ENCODE measurements around the gene KLK6.

KLK6 gene

DNA sequence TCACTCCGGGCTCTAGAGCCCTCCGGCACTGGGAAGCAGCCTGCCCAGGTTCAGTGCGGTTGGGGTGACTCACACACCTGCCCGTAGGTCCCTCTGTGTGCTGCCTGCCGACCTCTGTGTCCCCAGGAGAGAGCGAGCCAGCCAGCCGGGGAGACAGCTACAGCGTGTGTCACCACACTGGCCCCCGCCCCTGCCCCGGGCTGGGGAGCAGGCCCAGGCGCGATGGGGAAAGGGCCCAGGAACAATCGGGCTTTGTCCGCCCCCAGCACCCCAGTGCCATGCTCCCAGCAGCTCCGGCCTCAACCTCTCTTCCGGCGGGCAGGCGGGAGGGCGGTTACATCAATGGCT lies at the start of gene KLK6:
Gene KLK6, minus strand, starts transcription at position 179 of the 348 bp plus-strand sequence. CDS start 1,487 bp downstream, outside the sequence.
- DNase-seq (ENCODE audit: low read depth), result no peak

DNA sequence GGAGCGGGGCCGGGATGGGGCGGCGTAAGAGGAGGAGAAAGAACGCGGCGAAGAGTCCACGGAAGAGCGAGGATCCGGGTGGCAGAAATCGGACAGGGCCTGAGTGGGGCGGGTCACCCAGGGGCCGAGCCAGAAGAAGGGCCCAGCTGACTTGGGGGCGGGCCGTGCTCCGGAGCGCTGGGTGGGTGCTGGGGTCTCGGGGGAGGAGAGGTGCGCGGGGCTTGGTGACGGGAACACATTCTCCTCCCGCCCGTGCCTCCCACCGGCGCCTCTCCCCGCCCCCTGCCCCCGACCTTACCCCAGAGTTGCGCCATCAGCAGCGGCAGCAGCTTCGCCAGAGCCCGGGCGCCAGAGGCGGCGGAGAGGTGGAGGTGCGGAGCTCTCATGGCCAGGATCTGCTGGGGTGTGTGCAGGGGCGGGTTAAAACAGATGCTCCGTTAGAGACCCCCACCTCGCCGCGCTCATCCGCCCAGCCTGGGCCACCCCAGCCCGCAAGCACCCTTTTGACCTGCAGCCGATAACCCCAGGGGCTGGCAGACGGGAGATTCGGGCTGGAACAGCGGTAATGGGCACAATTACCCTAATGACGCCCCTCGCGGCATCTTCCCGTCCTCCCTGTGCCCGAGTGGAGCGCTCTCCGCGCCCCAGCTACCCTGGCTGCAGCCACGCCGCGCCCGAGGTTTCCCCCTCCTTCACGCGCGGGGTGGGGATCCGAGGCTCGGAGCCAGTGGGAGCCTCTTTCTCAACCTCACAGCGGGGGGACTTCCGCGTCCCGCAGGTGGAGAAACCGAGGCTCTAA lies 49.6 kb upstream of the KLK6 start:
- DNase-seq (ENCODE audit: low read depth), result peak; percentile 60

- peak; percentile 28 for DNase-seq (ENCODE audit: low read depth)
These were observed 47.6 kb upstream of the KLK6 start for GRCh38 chr19:51016798-51017683.

DNA sequence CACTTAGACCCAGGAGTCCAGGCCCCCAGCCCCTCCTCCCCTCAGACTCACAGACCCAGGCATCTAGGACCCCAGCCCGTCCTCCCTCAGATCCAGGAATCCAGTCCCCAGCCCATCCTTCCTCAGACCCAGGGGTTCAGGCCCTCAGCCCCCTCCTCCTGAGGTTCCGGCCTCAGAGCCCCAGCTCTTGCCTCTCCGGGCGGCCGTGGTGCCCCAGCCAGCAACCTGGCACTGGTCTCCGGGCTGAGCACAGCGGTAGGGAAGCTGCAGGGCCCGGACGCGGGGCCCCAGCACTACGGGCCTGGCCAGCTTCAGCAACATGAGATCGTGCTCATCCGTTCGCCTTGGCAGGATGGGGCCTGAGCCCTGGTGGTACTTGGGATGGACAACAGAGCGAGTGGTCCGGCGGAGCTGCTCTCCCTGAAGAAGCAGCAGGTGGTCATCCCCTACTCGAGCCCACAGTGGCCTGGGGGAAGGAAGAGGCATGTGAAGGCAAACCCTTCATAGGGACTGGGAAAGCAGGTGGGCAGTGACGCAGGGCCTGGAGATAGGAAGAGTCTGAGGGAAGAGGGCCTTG lies 46.4 kb upstream of the KLK6 start:
- DNase-seq (ENCODE audit: low read depth), result no peak

DNA sequence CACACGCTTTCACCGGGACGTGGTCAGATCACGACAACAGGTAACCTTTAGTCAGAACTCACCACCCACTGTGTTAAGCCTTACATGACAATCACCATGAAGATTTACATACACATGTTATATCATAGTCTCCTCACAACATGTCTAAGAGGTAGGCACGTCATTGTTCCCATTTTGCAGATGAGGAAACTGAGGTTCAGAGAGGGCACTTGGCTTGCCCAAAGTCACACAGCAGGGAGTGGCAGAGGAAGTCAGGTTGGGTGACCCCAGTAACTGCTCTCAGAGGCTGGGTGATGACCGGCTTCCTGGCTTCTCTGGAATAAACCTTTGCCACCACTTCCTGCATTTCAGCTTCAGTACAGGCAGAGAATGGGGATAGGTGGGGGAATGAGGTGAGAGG lies 44.9 kb upstream of the KLK6 start:
- no peak for DNase-seq (ENCODE audit: low read depth)

- no peak for DNase-seq (ENCODE audit: low read depth)
These were observed 43.3 kb upstream of the KLK6 start for GRCh38 chr19:51012661-51013190.

- no peak for DNase-seq (ENCODE audit: low read depth)
These were observed 40.8 kb upstream of the KLK6 start for GRCh38 chr19:51010066-51010795.

DNA sequence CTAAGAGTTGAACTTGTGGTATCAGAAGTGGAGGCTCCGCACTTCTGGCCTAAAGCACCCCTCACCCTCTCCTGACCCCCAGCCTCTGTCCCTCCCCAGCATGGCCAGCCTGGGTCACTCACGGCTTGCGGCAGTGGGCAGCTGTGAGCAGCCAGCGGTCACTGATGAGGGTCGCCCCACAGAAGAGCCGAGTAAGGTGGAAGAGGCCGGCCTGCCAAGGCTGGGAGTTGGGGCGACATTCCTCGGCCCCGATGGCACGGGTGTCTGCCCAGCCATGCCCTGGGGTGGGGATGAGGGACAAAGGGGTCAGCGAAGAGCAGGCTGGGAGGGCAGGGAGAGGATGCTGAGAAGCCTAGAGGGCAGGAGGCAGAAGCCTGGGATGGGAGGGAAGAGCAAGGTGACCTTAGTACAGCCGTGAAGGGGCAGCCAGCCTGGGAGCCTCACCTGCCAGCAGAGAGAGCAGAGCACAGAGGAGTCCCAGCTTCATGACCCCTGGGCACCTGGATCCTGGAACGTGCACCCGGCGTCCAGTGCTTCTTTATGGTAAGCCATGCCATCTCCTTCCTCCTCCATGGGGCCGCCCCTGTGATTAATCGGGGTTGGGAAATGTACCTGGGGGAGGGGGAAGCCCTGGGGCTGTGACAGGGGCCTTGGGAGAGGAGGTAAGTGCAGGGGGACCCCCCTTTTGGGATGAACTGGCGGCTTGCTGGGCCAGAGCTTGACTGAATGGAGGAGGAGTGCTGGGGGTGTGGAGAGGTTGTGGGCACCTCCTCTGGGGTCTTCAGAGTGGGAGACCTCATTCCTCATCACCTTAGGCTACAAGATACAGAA lies 39.9 kb upstream of the KLK6 start:
- no peak for DNase-seq (ENCODE audit: low read depth)

- no peak for DNase-seq (ENCODE audit: low read depth)
These were observed 38.1 kb upstream of the KLK6 start for GRCh38 chr19:51007488-51007887.

- no peak for DNase-seq (ENCODE audit: low read depth)
These were observed 37.0 kb upstream of the KLK6 start for GRCh38 chr19:51006406-51006805.

- DNase-seq (ENCODE audit: low read depth), result no peak
These were observed 35.9 kb upstream of the KLK6 start for GRCh38 chr19:51005248-51005647.

DNA sequence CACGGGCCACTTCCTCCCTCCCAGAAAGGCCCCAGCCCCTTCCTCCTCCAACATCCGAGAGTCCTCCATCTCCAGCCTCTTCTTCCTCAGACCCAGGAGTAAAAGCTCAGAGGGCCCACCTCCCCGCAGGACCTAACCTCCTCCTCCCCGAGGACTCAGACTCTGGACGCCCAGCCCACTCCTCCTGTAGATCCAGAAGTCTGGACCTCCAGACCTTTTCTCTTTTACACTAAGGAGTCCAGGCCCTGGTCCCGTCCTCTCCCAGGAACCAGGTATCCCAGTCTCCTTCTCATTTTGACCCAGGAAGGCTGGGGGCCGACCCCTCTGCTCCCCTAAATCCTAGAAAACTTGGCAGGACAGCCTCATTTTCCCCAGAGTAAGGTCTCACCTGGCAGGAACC lies 33.9 kb upstream of the KLK6 start:
- DNase-seq (ENCODE audit: low read depth), result no peak

- DNase-seq (ENCODE audit: low read depth), result no peak
These were observed 33.3 kb upstream of the KLK6 start for GRCh38 chr19:51002542-51003311.

DNA sequence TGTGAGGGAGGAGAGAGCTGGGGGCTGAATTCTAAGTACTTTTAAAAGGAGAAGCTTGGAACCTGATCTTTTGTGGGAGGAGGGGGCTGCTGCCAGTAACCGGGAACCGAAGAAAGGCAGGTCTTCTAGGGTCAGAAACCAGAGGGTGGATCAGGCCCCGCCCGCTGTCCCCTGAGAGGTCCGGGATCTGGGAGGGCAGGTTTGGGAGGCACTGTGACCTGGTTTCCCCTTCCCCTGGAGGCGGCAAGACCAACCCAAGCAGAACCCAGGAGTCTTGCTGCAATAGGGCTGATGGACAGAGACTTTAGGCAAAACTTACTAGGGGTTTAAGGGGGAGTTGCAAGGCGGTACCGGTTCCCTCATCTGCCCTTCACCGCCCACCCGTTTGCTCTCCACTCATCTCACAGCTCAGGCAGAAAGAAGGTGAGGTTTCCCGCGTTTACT lies 32.7 kb upstream of the KLK6 start:
- no peak for DNase-seq (ENCODE audit: low read depth)

DNA sequence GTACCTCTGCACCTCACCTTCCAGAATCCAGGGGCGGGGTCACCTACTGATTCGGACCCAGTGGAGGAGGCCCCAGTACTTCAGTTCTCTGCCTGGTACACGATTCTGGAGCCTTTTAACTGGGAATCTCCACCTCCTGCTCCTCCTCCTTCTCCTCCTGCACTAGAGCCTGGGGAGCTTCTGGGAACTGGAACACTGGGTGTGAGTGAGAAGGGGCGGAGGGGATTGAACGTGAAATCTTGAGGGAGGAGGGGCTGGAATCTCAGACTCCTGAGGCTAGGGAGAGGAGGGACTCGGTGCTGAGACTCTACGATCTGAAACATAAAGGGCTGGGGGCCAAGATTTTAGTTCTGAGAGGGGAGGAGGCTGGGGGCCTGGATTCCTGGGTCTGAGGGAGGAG lies 32.1 kb upstream of the KLK6 start, which contains the start of gene KLK8:
Gene KLK8, minus strand, starts transcription at position 90 of the 400 bp plus-strand sequence. CDS start 437 bp downstream, outside the sequence.
- no peak for DNase-seq (ENCODE audit: low read depth)

- DNase-seq (ENCODE audit: low read depth), result no peak
These were observed 31.6 kb upstream of the KLK6 start for GRCh38 chr19:51000981-51001380.

DNA sequence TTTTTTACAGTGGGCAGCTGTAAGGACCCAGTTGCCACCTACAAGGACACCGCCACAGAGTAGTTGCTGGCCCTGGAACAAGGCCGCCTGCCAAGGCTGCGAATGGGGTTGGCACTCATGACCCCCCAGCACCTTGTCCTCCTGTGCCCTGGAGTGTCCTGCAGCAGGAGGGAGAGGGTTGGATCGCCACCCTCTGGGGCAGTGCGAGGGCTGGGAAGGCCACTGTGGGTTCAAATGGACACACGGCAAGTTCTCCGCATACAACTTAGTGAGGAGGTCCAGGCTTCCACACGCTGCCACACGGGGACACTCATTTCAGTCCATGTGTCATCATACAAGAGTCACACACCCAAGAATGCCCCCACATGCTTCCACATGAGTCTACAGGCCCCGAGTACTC lies 31.0 kb upstream of the KLK6 start:
- no peak for DNase-seq (ENCODE audit: low read depth)

DNA sequence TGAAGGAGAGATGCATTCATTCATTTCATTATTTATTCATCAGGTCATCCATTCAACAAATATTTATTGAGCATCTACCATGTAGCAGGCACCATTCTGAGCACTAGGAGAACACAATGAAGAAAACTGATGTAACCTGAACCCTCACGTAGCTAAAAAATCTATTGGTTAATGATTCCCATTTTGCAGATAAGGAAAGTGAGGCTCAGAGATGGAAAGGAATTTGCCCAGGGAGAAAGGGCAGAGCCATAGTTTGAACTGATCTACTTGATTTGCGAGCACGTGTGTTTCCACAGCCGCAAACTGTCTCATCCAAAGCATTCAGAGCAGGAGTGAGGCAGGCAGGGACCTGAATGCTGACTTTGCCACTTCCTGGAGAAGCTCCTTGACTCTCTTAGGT lies 29.3 kb upstream of the KLK6 start:
- no peak for DNase-seq (ENCODE audit: low read depth)

- DNase-seq (ENCODE audit: low read depth), result no peak
These were observed 28.7 kb upstream of the KLK6 start for GRCh38 chr19:50998061-50998460.

GRCh38 chr19:50994129-50994528 lies 24.7 kb upstream of the KLK6 start:
- no peak for DNase-seq (ENCODE audit: low read depth)

Data from amniotic epithelial cell (primary cell).